NT2/D1 (cell line): ENCODE data around the gene PDE3A.
"Not testable (repeated sequence)": the region's sequence is repeated elsewhere in the genome, so short reads cannot be mapped to it uniquely, and the experiment has no call there.

ENCODE experiments used
- DNase-seq: peaks from one replicate; pipeline ENCODE4 v3.0.0-alpha.2; 2011; ENCODE audit warnings: low read depth, low spot score
- H3K27me3 ChIP-seq: 2 replicates; pipeline ENCODE4 v1.6.0; 2011; ENCODE audit warnings: mild to moderate bottlenecking; ENCODE audit not compliant: insufficient read length, insufficient read depth
- H3K36me3 ChIP-seq: 2 replicates; pipeline ENCODE4 v1.6.1; 2011; ENCODE audit warnings: mild to moderate bottlenecking, low read length, mixed read lengths; ENCODE audit not compliant: insufficient read depth, insufficient read length
- H3K4me1 ChIP-seq: 2 replicates; pipeline ENCODE4 v1.5.1; 2011; ENCODE audit not compliant: insufficient read depth, insufficient read length
- H3K4me3 ChIP-seq: 2 replicates; pipeline ENCODE4 v1.5.1; 2011; ENCODE audit warnings: low read depth; ENCODE audit not compliant: insufficient read length
- H3K9ac ChIP-seq: 2 replicates; pipeline ENCODE4 v1.6.0; 2011; ENCODE audit warnings: low read depth; ENCODE audit not compliant: insufficient read length
- H3K9me3 ChIP-seq: 2 replicates; pipeline ENCODE4 v1.5.1; 2011; ENCODE audit warnings: mild to moderate bottlenecking, low read length; ENCODE audit not compliant: insufficient read depth
- SUZ12 ChIP-seq: IDR thresholded peaks from 2 replicates; pipeline ENCODE4 v1.6.1; 2011; ENCODE audit not compliant: insufficient read length, insufficient read depth; ENCODE audit errors: extremely low read depth
- YY1 ChIP-seq: IDR thresholded peaks from 2 replicates; pipeline ENCODE4 v1.6.1; 2011; ENCODE audit not compliant: insufficient read length, insufficient read depth
- ZNF274 ChIP-seq: IDR thresholded peaks from 2 replicates; pipeline ENCODE4 v1.6.1; 2011; ENCODE audit warnings: mild to moderate bottlenecking, low read depth, low read length

Gene PDE3A

GRCh38 chr12:20368114-20368650 is at the start of gene PDE3A:
Gene PDE3A, plus strand, starts transcription at chr12:20368537. Its CDS starts 748 bp downstream, at chr12:20369285.
- H3K4me3 ChIP-seq, result peak within 1 kb of the TSS; percentile 90
- TF ChIP-seq ZNF274, result no peak
- no peak for TF ChIP-seq YY1
- no peak for TF ChIP-seq SUZ12
- DNase-seq, result peak; percentile 93

DNA sequence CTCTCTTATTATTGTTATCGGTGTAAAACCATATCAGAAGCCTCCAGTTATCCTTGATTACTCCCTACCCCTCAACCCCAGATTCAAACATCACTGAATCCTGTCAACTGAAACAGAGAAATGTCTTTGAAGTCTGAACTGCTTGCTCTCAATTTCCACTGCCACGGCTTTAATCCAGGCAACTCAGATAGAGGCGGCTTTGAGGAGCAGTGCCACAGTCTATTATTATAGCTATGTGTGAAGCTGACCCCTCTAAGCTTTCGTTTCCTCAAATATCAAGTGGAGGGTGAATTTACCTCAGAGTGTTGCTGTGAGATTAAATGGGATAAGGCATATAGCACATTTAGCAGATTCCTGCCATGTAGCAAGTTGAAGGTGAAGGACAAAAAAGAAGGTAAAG is 49.0 kb upstream of the PDE3A start:
- no peaks in the 10 kb centered on the region for H3K36me3 ChIP-seq
- no peaks in the 10 kb centered on the region for H3K27me3 ChIP-seq
- H3K9me3 ChIP-seq, result no peaks in the 10 kb centered on the region
- no peak overlapping the region for H3K4me3 ChIP-seq
- no peak overlapping the region for H3K9ac ChIP-seq
- no peaks in the 10 kb centered on the region for H3K4me1 ChIP-seq
- DNase-seq, result no peak
- no peak for TF ChIP-seq YY1
- no peak for TF ChIP-seq ZNF274
- TF ChIP-seq SUZ12, result no peak

More at GRCh38 chr12:20368114-20368650, at the start of gene PDE3A:
- H3K27me3 ChIP-seq, result peaks cover 33% of the 10 kb centered on the region
- peak within 1 kb of the TSS; percentile 90 for H3K9ac ChIP-seq
- no peaks in the 10 kb centered on the region for H3K4me1 ChIP-seq
- no peaks in the 10 kb centered on the region for H3K9me3 ChIP-seq
- no peaks in the 10 kb centered on the region for H3K36me3 ChIP-seq

GRCh38 chr12:20320552-20320951 is 47.8 kb upstream of the PDE3A start:
- Histone ChIP-seq H3K4me1 (no peaks in the 10 kb centered on the region), H3K36me3 (no peaks in the 10 kb centered on the region), H3K9ac (no peak overlapping the region), H3K27me3 (no peaks in the 10 kb centered on the region), H3K4me3 (no peak overlapping the region), H3K9me3 (no peaks in the 10 kb centered on the region)
- no peak for TF ChIP-seq YY1
- TF ChIP-seq ZNF274, result no peak
- no peak for TF ChIP-seq SUZ12
- no peak for DNase-seq

DNA sequence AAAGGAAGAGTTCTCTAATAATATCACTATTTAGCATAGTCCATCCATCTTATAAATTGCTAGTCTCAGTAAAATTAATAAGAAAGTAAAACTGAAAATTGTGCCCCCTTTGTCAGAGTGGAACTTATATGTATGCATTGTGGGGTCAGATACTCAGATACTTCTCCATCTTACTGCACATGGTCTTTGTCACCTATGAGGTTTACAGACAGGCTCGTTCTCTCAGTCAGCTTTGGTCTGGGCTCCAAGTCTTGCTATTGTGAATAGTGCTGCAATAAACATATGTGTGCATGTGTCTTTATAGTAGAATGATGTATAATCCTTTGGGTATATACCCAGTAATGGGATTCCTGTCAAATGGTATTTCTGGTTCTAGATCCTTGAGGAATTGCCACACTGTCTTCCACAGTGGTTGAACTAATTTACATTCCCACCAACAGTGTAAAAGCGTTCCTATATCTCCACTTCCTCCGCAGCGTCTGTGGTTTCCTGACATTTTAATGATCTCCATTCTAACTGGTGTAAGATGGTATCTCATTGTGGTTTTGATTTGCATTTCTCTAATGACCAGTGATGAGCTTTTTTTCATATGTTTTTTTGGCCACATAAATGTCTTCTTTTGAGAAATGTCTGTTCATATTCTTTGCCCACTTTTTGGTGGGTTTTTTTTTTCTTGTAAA is 37.4 kb upstream of the PDE3A start:
- not testable (repeated sequence) for H3K4me3 ChIP-seq, H3K4me1 ChIP-seq, H3K27me3 ChIP-seq, H3K36me3 ChIP-seq, H3K9ac ChIP-seq, DNase-seq, H3K9me3 ChIP-seq

GRCh38 chr12:20339060-20339459 is 29.3 kb upstream of the PDE3A start:
- H3K4me1 ChIP-seq, result no peaks in the 10 kb centered on the region
- no peak overlapping the region for H3K4me3 ChIP-seq
- TF ChIP-seq SUZ12 (no peak), YY1 (no peak), ZNF274 (no peak)
- H3K27me3 ChIP-seq, result no peaks in the 10 kb centered on the region
- H3K36me3 ChIP-seq, result no peaks in the 10 kb centered on the region
- no peak overlapping the region for H3K9ac ChIP-seq
- DNase-seq, result no peak
- peaks cover 5% of the 10 kb centered on the region; the same call in 1 of the 2 replicates for H3K9me3 ChIP-seq

DNA sequence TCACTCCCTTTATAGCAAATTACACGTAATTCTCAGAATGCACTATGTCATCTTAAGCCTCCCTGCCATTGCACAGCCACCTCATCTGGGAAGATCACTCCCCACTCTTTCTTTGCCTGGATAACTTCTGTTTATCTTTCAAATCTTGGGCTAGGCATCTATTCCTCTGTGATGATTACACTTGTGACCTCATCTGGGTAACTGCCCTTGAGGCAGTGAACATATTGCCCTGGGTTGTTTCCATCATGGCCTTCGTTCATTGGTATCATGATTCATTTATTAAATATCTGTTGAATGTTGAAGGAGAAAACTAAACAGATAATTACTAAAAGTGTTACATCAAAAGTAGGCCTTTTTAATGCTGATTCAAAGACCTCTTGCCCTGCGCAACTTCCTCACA is 26.2 kb upstream of the PDE3A start:
- TF ChIP-seq YY1 (no peak), ZNF274 (no peak), SUZ12 (no peak)
- no peaks in the 10 kb centered on the region for H3K4me1 ChIP-seq
- H3K9ac ChIP-seq, result no peak overlapping the region

DNA sequence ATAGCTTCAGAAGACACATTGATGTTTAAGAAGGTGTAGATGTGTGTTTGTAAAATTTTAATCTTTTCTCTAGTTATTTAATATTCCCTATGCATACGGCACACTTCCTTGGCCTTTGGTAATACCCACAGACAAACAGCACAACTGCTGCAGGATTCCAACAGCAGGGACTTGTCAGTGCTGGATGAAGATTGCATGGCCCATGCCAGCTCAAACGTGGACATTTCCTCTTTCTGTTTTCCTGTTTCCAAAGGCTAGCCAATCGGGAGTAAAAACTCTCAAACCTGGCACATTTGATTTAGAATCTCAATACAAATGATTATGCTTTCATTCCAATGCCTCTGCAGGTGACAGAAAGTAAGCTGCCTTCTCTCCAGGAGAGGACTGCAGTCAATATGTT is 22.5 kb upstream of the PDE3A start:
- Histone ChIP-seq H3K36me3 (no peaks in the 10 kb centered on the region), H3K4me3 (no peak overlapping the region), H3K4me1 (no peaks in the 10 kb centered on the region), H3K27me3 (no peaks in the 10 kb centered on the region), H3K9ac (no peak overlapping the region), H3K9me3 (no peaks in the 10 kb centered on the region)
- no peak for TF ChIP-seq SUZ12
- TF ChIP-seq YY1, result no peak
- no peak for TF ChIP-seq ZNF274
- DNase-seq, result no peak

More for the DNA sequence above, 26.2 kb upstream of the PDE3A start:
- H3K4me3 ChIP-seq, result no peak overlapping the region
- H3K27me3 ChIP-seq, result no peaks in the 10 kb centered on the region
- DNase-seq, result no peak
- no peaks in the 10 kb centered on the region for H3K36me3 ChIP-seq
- H3K9me3 ChIP-seq, result no peaks in the 10 kb centered on the region

DNA sequence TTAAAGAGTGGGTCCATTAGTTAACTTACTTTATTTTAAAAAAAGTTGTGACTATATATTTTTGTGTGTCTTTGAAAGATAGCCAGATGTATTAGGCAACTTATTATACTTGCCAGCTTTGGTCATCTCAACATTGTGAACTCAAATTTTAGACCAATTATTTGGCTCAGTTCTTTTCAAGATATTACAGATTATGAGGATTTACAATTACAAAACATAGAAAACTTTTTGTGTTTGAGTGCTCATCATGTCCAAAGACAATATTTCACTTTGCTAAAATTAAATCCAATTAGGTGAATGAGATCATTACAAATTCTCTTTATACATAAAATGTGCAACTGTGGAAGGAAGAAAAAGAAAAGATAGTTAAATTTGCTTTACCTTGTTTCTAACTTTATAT is 18.3 kb upstream of the PDE3A start:
- no peak overlapping the region for H3K9ac ChIP-seq
- DNase-seq, result no peak
- H3K36me3 ChIP-seq, result no peaks in the 10 kb centered on the region
- TF ChIP-seq YY1 (no peak), ZNF274 (no peak), SUZ12 (no peak)
- H3K9me3 ChIP-seq, result no peaks in the 10 kb centered on the region
- H3K27me3 ChIP-seq, result no peaks in the 10 kb centered on the region
- no peaks in the 10 kb centered on the region for H3K4me1 ChIP-seq
- no peak overlapping the region for H3K4me3 ChIP-seq
